Kidney glomerular epithelial cell (primary cell): ENCODE data around the gene ALDH9A1.
"Not testable (repeated sequence)": the region's sequence is repeated elsewhere in the genome, so short reads cannot be mapped to it uniquely, and the experiment has no call there.

Experiments used
- DNase-seq: peaks from one replicate; lab custom pipeline; 2025; lab: John Stamatoyannopoulos, UW

ALDH9A1 gene

DNA sequence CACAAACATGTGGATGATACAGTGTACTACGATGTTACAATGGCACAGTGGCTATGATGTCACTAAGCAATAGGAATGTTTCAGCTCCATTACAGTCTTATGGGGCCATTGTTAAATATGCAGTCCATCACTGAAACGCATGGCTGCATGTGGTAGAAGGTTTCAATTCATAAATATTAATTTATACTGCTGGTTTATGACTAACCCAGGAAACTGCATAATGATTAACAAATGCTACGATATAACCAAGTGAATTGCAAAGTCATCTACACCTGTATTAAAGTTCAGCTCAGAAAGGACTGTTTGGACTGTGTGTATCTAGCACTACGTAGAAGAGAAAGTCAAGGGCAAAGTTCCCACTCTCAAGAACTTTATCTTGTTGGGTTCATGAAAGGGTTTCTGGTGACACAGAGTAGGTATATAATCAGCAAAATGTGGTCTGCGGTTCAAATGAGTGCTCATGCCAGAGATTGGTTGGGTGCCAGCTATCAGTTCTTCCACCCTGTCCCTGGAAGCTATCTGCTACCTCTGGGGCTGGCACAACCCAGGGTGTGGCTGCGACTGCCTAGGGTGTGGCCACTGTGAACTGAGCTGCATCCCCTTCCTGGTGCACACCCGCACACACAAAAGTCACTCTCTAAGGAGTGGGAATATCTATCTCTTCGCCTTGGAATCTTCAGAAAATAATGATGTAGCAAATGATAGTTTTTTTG lies 52.6 kb downstream of the ALDH9A1 start:
- peak; percentile 54 for DNase-seq

DNA sequence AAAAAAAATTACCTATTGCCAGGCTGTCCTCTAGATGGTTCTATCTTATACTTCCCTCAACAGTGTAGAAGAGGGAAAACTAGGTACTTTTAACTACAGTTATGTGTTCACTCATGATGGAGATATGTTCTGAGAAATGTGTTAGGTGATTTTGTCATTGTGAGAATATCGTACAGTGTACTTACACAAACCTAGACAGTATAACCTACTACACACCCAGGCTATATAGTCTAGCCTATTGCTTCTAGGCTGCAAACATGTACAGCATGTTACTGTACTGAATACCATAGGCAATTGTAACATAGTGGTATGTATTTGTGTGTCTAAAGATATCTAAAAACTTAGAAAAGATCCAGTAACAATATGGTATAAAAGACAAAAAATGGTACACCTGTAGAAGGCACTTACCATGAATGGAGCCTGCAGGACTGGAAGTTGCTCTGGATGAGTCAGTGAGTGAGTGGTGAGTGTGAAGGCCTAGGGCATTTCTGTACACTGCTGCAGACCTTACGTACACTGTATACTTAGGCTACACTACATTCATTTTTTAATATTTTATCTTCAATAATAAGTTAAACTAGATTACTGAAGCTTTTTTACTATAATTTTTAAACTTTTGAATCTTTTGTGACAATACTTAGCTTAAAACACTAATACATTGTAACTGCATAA lies 54.2 kb downstream of the ALDH9A1 start:
- no peak for DNase-seq

DNA sequence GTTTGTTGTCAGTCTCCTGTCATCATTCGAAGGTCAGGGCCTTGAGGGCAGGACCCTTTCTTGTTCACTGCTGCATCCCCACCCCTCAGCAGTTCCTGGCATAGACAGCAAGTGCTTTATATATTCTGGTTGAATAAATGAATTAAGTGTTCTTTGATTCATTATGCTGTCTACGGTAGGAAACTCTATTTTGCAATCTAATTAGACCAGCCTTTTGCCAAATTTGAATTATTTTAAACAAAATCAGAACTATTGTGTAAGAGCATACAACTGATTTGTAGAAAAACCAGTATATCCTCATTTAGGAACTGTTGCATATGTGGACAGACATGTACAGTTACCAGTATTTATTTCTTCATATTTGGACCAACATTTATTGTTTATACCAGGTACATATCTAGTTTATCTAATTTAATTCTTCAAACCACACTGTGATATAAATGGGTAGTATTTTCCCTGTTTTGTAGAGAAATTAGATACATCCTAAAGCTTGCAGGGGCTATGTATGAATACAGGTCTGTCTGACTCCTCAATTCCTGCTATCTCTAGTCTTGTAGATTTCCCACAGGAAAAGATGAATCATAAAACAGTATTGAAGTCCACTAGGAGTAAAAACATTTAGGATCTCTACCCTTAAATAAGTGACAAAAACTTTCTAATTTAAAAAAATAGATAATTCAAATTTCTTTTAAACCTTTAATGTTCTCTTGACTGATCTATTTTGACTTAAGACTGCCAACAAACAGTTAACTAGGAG lies 57.0 kb downstream of the ALDH9A1 start:
- DNase-seq = no peak

DNA sequence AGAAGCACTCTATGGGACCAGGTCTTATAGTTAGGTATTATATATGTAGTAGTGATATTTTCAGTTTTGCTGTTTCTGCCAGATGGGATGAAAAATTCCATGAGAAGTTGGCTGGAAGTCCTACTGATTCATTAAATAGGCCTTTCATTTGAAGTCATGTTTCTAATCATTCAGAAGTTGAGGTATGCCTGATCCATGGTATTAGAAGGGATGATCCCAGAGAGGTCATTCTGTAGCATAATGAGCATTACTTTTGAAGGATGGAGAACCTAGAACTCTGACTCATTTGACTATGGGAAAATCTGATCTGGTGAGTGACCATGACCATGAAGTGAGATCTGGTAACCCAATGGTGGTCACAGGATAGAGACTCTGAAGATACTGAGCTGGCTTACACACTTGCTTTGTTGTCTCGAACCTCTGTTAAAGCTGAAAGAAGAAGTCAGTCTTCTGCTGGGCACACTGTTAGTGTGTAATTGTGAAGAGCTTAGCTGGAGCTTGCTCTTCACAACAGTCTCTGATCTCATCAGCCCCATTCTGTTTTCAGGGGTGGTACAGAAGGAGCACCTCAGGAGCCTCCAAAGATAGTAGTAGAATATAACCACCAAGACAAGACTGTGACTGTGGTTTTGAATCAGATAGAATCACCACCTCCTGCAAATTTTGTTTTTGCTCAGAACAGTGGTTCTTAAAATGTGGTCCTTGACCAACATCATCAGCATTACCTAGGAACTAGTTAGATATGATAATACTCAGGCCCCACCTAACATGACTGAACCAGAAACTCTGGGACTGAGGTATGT lies 58.3 kb downstream of the ALDH9A1 start:
- DNase-seq = no peak

DNA sequence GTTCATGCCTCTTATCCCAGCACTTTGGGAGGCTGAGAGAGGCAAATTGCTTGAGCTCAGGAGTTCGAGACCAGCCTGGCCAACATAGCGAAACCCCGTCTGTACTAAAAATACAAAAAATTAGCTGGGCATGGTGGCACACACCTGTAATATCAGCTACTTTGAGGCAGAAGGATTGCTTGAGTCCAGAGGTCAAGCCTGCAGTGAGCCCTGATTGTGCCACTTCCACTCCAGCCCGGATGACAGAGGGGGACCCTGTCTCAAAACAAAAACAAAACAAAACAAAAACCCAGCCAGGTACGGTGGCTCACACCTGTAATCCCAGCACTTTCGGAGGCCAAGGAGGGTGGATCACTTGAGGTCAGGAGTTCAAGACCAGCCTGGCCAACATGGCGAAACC lies 60.2 kb downstream of the ALDH9A1 start:
- DNase-seq = not testable (repeated sequence)

DNA sequence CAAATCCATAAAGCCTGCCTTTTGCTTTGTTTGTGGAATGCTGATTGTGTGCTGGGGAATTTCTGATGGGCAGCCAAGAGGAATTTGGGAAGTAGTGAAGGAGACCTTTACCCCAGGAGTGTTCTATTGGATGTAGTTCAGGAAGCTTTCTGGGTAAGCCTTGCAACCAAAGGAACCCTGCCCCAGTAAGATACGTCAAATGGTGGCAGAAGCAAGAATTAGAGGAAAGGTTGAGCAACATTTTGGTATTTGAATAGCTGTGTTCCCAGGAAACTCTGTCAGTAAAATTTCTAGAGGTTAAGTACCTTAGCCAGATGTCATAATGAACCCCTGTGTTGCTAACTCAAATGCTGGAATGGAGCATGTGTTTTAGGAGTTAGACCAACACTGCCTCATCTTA lies 60.9 kb downstream of the ALDH9A1 start:
- no peak for DNase-seq

DNA sequence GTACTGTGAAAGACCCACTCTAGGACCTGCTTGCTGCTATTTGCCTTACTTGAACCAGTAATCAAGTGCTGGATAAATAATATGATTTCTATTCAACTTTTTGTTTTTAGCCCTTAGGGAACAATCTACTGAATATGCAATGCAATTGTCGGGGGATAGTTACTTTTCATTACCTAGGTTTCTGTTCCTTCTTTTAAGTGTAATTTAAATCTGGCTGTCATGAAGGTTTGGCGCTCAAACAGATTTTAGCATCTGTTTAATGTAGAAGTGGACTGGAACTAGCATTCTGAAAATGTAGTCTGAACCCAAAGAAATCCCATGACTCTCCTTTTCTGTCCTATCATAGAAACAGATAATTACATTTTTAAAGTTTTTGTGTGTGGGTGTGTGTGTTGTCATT lies 62.5 kb downstream of the ALDH9A1 start:
- DNase-seq = no peak

DNA sequence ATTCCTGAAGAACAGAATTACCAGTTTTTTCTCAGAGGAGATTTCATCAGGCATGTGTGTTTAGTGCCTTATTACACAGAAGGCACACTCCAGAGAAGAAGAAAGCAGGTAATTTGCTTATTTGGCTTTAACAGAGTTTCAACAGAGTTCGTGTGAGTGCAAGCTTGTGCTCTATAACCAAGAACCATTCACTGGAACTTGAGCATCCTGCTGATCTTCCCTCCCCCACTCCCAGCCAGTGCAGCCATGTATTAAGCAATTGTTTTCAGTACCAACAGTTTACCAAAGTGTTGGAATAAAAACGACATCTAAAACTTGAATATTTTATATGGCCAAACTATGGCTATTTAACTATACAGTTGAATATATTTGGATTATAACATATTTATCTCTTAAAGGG lies 63.0 kb downstream of the ALDH9A1 start:
- DNase-seq = no peak

DNA sequence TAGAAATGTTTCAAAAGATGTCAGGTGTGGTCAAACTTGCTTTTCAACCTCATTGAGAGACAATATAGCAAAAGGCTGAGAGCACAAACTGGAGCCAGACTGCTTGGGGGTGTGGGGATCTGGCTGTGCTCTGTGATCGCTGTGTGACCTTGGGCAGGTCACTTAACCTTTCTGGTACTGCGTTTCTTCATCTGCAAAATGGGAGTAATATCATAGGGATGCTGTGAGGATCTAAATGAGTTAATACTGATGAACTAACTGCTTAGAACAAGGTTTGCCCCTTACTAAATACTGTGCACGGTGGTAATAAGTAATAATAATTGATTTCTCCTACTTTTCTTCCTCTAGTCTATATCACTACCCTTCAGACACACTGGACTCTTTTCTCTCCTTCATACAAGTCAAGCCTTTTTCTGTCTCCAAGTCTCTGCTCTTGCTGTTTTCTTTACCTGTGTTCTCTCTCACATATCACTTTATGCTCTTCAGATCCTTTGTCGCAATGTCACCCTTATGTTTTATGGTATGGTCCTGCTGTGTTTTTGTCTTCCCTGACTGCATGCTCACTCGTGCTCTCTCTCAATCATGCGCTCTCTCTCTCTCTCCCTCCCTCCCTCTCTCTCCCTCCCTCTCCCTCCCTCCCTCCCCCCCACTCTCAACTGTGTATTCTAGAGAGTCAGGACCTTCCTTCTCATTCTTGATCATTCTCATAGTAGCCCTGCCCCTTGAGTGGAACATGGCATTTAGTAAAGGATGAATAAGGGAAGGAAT lies 64.0 kb downstream of the ALDH9A1 start:
- no peak for DNase-seq

DNA sequence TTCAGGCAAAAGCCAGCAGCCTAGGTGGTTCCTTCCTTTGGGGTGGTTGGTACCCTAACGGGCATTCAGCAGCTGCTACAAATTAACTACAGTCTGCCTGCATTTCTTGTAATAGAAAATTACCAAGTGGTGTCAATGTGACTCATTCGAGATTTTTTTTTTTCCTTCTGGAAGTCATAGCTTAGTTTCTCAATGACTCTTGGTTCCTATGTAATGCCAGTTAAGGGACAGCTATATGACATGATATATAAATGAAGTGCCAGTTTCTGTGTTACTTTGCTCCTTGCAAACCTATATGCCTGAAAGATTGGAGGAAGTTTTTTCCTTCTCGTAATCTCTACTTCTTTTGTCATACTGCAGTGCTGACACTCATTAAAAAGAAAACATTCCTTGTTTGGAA lies 64.7 kb downstream of the ALDH9A1 start:
- peak; percentile 24 for DNase-seq

DNA sequence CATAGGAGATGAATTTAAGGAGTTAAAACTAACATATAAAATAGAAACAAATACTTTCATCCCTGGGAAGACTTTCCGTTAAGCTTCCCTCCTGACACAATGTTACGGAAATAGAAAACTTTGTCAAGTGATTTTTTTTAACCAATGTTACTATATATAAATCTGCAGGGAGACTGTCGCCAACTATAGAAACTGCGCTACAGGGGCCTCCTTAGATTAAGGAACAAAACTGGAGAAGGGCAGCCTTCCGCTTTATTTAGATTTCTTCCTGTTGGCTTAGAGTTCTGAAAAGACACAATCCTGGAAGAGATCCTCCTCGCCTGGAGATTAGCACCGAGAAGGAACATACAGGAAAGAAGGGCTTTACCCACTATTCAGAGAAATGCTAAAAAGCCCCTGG lies 65.9 kb downstream of the ALDH9A1 start:
- DNase-seq = no peak

DNA sequence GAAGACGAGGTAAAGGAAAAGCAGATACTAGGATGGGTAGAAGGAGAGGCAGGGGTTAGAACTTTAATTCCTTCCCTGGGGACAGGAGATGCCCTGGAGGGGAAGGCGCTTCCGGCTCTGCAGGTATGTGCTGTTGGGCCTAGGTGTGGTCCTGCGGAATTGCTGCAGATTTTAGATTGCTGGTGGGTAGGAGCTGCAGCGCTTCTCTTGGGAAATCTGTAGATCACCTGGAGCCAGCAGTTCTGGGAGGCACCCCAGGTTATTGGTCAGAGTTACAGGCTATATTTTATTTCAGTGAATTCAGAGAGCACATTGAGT lies 66.3 kb downstream of the ALDH9A1 start:
- DNase-seq = no peak

DNA sequence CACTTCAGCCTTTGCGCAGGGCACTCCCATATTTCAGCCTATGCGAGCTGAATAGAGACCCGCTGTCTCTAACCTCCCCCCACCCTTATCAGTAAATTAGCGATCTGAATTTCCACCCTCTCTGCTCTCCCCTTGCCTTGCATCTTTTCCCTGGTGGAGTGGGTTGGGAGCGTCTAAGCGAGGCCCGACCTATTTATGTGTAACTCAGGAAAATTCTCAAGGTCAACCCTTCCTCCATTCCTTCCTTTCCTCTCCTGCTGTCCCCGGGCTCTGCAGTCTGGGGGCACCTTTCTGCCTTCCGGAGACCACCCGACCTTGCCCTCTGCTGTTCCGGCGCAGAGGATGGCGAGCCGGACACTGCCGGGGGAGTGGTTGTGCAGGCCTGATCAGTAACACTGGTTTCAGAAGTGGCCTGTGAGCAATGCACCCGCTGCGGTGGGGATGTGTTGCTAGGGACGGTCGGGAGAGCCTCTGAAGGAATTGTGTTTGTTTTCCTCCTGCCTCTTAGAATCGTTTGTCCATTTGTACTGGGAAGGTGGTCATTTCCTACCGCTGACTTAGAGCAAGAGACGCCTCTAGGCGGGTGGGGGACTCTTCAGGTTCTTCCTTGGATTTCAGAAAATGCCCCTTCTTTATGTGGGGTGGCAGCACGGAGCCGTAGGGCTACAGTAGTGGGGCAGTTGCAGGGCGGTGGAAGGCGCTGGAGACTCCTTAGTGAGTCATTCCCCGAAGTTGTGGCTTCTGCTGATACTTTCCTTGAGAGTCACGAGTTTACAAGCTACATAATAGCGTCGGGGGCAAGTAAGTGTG lies 66.8 kb downstream of the ALDH9A1 start:
- peak; percentile 79 for DNase-seq

DNA sequence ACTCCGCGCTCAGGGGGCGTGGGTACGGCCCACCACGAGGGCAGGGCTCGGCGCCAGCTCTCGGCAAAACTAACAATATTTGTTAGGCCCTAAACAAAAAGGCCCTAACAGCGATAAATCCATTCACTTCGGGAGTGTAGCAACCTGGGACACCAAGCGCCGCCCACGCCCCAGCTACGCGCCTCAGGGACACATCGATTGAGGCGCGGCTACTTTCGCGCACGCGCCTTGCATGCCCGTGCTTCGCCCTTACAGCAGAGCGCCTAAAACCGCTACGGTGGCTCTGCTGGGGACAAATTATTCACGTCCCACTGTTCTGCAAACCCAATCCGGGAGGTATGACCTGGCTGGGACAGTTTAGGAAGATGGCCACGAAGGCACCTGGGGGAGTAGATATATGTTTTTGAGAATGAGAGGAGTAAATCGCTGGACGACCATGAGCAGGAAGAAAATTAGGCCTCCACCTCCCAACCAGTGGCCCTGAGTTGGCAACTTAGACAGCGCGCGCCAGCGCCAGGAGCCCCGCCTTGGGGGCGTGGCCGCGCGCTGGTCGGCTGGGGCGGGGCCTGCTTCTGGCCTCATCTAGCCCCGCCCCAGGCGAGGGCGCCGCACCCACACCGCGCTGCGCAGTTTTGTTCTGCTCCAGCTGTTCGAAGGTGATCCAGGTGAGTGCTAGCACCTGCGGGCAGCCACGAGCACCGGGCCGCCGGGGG lies 67.6 kb downstream of the ALDH9A1 start, which contains the start of gene MGST3:
Gene MGST3 (plus strand): TSS at position 606 of the 713 bp plus-strand sequence. CDS start 18,614 bp downstream, outside the sequence.
- peak; percentile 95 for DNase-seq

DNA sequence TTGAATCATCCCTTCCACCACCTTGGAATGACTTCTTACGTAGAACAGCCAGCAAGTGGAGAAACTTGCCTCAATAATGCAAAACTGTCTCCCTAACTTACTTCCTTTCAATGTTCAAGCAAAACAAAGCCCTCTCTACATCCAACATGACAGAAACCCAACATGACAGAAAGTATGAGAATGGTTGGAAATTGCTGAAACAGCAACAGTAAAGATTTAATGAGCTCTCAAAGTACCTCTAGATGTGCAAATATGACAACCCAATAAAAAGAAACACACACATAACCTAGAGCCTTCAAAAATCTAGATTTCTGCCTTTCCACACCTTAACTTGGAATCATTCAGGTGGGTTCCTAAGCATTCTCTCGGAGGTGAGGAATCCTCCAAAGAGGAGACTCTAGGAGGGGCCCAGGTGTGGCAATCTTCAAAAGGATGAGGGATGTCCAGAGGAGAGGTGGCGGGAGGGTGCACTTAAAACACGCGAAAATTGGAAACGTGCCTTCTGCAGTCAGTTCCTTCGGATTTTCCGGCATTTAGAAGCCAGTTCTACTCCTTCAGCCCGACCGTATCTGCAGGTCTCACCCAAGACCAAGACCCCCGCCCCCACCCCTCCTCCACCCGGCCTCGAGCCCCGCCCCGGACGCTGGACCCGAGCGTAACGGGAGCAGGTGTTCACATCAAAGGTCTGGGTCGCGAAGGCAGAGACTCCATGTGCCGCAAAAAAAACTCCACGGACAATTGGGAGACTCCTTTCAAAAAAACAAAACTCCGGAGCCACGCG lies 68.3 kb downstream of the ALDH9A1 start:
- no peak for DNase-seq

DNA sequence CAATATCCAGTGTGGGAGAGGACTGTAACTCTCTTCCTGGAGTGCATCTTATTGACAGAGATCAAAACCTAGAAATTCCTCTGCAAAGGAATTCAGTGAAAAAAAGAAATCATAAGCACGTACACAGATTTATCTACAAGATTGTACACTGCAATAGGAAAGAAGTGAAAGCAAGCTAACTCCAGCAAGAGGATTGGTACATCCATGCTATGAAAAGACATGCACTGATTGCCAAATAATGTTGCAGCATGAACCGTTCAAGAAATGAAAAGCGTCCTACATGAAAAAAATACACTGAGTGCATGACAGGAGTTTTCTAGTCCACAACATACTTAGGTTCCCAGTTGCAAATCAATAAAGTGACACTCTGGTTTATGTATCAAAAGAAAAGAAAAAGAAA lies 69.2 kb downstream of the ALDH9A1 start:
- no peak for DNase-seq

DNA sequence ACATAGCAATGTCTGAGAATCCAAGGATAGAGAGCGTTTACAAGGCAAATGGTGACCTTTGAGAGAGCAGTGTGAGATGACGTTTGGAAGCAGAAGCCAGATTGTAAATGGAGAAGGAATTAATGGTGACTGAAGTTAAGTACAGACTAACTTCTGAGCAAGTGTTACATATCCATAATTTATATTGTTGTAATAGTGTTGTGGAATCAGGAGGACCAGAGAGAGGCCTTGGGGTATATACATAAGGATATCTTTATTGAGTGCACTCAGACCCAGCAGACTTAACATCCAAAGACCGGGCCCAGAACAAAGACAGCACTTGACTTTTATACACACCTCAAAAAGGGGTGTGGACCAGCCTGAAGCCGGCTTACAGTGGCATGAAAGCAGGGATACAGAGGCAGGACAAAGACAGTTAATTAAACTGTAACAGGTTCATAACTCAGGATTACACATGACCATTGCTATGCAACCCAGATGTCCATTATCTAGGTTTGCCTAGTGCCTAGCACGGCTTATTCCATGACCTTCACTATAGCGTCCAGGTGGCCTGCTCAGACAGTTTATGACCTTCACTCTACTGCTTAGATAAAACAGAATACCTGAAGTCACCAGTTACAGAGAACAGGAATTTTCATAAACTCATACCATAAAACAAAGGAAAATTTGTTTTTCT lies 70.1 kb downstream of the ALDH9A1 start:
- DNase-seq = no peak

DNA sequence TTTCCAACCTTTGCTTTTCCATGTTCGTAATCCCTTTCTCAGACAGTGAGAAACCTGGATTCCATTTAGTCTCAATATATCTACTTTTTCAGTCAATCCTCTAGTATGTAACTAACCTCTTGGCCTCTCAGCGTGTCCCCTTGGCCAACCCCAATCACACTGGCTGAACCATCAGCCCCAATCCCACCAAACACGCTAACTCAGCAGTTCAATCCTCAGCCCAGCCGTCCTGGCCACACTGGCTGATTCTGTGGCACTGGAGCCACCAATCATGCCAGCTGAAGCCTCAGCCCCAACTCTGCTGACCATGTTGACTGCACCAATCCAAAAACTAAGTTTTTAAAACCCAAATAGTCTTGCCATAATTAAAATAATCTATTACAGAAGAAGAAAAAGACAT lies 73.9 kb downstream of the ALDH9A1 start:
- DNase-seq = no peak

DNA sequence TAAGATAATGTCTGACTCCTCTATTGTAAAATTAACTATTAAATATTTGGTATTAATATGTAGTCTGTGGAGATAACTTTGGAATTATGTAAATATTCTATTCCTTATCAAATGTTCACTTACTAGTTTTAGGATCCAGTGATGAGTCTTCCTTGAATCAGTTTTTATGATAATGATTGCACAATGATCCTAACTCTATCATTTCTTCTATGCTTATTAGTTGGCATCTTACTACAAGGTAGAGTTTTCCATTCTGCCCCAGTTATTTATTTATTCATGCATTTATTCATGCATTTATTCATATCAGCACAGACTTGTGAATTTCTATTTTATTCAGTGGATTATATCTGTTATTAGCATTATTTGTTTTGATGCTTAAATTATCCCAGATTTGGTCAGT lies 74.7 kb downstream of the ALDH9A1 start:
- DNase-seq = no peak
